B cell (primary cell): ENCODE data around the gene CASKIN1. TPM values are rescaled to one million over a fixed set of nuclear protein-coding genes. Genes with fewer than 3 reads are reported as not detected.

Source experiments
- ATAC-seq: fragments of 200-7000 bp; cut with Tn5 transposase; one replicate; pipeline ENCODE4 v1.10.0; 2021; ENCODE audit warnings: low read depth, mild to moderate bottlenecking, moderate number of reproducible peaks, moderate library complexity
- CTCF ChIA-PET: fragments of 350-600 bp; sonication (Branson Sonifier 250); formaldehyde crosslinking; loops from one replicate; lab custom pipeline; 2021; ENCODE audit warnings: antibody characterized with exemption, inconsistent platforms; lab: Charles Lee
- POLR2A ChIA-PET: fragments of 350-600 bp; sonication (Branson Sonifier 250); formaldehyde crosslinking; loops from one replicate; lab custom pipeline; 2021; ENCODE audit warnings: antibody characterized with exemption; lab: Charles Lee
- DNase-seq: peaks from one replicate; pipeline ENCODE4 v3.0.0; 2013
- H2AFZ ChIP-seq: 2 replicates; pipeline ENCODE4 v1.6.1; 2012; ENCODE audit warnings: mild to moderate bottlenecking, low read depth, low read length; ENCODE audit not compliant: insufficient read depth, poor library complexity, severe bottlenecking
- H3K27ac ChIP-seq, 2 donors: 1 replicate in 1 of 2; 2 replicates in 1 of 2; pipeline ENCODE4 v1.5.1; 2012 to 2013; ENCODE audit warnings: low read length in 2 of 2, mild to moderate bottlenecking in 2 of 2, moderate library complexity in 1 of 2
- H3K27me3 ChIP-seq, 4 experiments: fragments of 200-600 bp in 1 of 4; sonication (generic) in 1 of 4; replicated peaks in 1 of 4; 1 replicate in 2 of 4; 2 replicates in 2 of 4; pipeline versions ENCODE4 v1.6.1 to v1.7.0; 2013 to 2016; ENCODE audit warnings: low read length in 3 of 4, mild to moderate bottlenecking in 2 of 4, mixed read lengths in 1 of 4, moderate library complexity in 1 of 4; ENCODE audit not compliant: insufficient read depth in 4 of 4, control insufficient read depth in 3 of 4; ENCODE audit errors: control extremely low read depth in 1 of 4
- H3K36me3 ChIP-seq, 2 experiments: replicated peaks in 1 of 2; 1 replicate in 1 of 2; 2 replicates in 1 of 2; pipeline versions ENCODE4 v1.6.1 to v1.7.1; 2013; ENCODE audit warnings: low read length in 1 of 2; ENCODE audit not compliant: insufficient read depth in 2 of 2, control insufficient read depth in 1 of 2; ENCODE audit errors: control extremely low read depth in 1 of 2, extremely low read depth in 1 of 2
- H3K4me1 ChIP-seq, 2 donors: fragments of 200-600 bp in 1 of 2; sonication (generic) in 1 of 2; 1 replicate in 1 of 2; 2 replicates in 1 of 2; pipeline versions ENCODE4 v1.5.1 to v1.6.1; 2013 to 2017; ENCODE audit warnings: low read length in 2 of 2; ENCODE audit not compliant: control insufficient read depth in 2 of 2, insufficient read depth in 2 of 2
- H3K4me2 ChIP-seq: replicated peaks from 2 replicates; pipeline ENCODE3; 2012; ENCODE audit warnings: mild to moderate bottlenecking, low read depth, low read length; ENCODE audit not compliant: poor library complexity, severe bottlenecking
- H3K4me3 ChIP-seq, 5 experiments: fragments of 200-600 bp in 1 of 5; sonication (generic) in 1 of 5; 1 replicate in 3 of 5; 2 replicates in 2 of 5; pipeline versions ENCODE4 v1.5.1 to v1.7.0; 2011 to 2016; ENCODE audit warnings: low read length in 4 of 5, mild to moderate bottlenecking in 4 of 5, low read depth in 2 of 5, control low read depth in 1 of 5, moderate library complexity in 1 of 5; ENCODE audit not compliant: insufficient read depth in 1 of 5; ENCODE audit errors: control extremely low read depth in 1 of 5, extremely low read depth in 1 of 5
- H3K79me2 ChIP-seq: fragments of 200-600 bp; sonication (generic); one replicate; pipeline ENCODE4 v1.6.0; 2016; ENCODE audit warnings: low read length; ENCODE audit not compliant: control insufficient read depth, insufficient read depth
- H3K9ac ChIP-seq: fragments of 200-600 bp; sonication (generic); 2 replicates; pipeline ENCODE4 v1.6.1; 2017; ENCODE audit warnings: mild to moderate bottlenecking, low read length, moderate library complexity
- H3K9me3 ChIP-seq, 3 donors: one replicate each; pipeline versions ENCODE4 v1.6.1 to v1.7.1; 2013; ENCODE audit warnings: low read length in 2 of 3; ENCODE audit not compliant: control insufficient read depth in 2 of 3, insufficient read depth in 1 of 3; ENCODE audit errors: control extremely low read depth in 1 of 3
- H4K20me1 ChIP-seq: 2 replicates; pipeline ENCODE4 v1.6.0; 2012; ENCODE audit warnings: mild to moderate bottlenecking, low read length; ENCODE audit not compliant: insufficient read depth, control insufficient read depth, poor library complexity, severe bottlenecking
- H3K27ac Mint-ChIP-seq: one replicate; pipeline ENCODE4 v1.8.0; 2021; ENCODE audit warnings: mixed read lengths
- H3K27me3 Mint-ChIP-seq: one replicate; pipeline ENCODE4 v1.8.0; 2021; ENCODE audit warnings: mixed read lengths
- H3K4me1 Mint-ChIP-seq: one replicate; pipeline ENCODE4 v1.8.0; 2021; ENCODE audit warnings: mixed read lengths
- H3K4me3 Mint-ChIP-seq: one replicate; pipeline ENCODE4 v1.8.0; 2021; ENCODE audit warnings: mixed read lengths
- H3K9me3 Mint-ChIP-seq: one replicate; pipeline ENCODE4 v1.8.0; 2022; ENCODE audit warnings: mixed read lengths; ENCODE audit not compliant: insufficient read depth
- CTCF ChIP-seq: fragments of 200-600 bp; IDR thresholded peaks from one replicate; pipeline ENCODE4 v1.8.0; 2022; ENCODE audit warnings: antibody characterized with exemption, mild to moderate bottlenecking
- EZH2 ChIP-seq: IDR thresholded peaks from 2 replicates; pipeline ENCODE4 v1.6.1; 2012; ENCODE audit warnings: borderline replicate concordance, low read depth, mild to moderate bottlenecking, moderate library complexity, low read length; ENCODE audit not compliant: insufficient read depth, poor library complexity, severe bottlenecking
- WGBS: methylation state at CpG from one replicate; pipeline ENCODE4 v1.1.5; 2013; ENCODE audit warnings: missing lambda C conversion rate; ENCODE audit not compliant: insufficient coverage; 5-methylcytosine and 5-hydroxymethylcytosine counted together
- intact Hi-C: fragments of 100-400 bp; cut with micrococcal nuclease; formaldehyde crosslinking; loops from one replicate; pipeline ENCODE4 v1.10.0; 2022
- polyA plus RNA-seq: library from polyadenylated mRNA; depleted of rRNA; stranded (reverse); fragments of >200 nt; gene quantifications from 2 replicates; pipeline ENCODE4 v1.2.3, GENCODE V29; 2012
- total RNA-seq, 2 donors: library from RNA; stranded (reverse); fragments of 120-200 nt in 1 of 2; gene quantifications; 1 replicate in 1 of 2; 2 replicates in 1 of 2; pipeline versions ENCODE4 v1.2.3 to v1.2.4, GENCODE V29; 2013 to 2022

Gene CASKIN1
- total and polyA plus RNA-seq, 2 donors (not counting 1 experiment from before 2014, with no cell fraction given), result 0.01 TPM; not detected in 1

GRCh38 chr16:2177101-2177500 lies 19.3 kb downstream of the CASKIN1 start:
- H3K27ac ChIP-seq, result no peak overlapping the region
- ChIA-PET CTCF (no interaction called here), POLR2A (no interaction called here)
- H3K36me3 ChIP-seq, result peaks cover 0 to 28% of the 10 kb centered on the region in 2 experiments
- H3K9me3 ChIP-seq, result no peaks in the 10 kb centered on the region
- no peak for ATAC-seq
- intact Hi-C loops, result no loop called here
- H3K79me2 ChIP-seq, result no peaks in the 10 kb centered on the region
- H3K4me1 ChIP-seq, result no peaks in the 10 kb centered on the region
- Mint-ChIP-seq H3K9me3 (no peaks in the 10 kb centered on the region), H3K4me3 (no peak overlapping the region), H3K4me1 (no peaks in the 10 kb centered on the region), H3K27me3 (no peaks in the 10 kb centered on the region), H3K27ac (no peak overlapping the region)
- H4K20me1 ChIP-seq, result no peaks in the 10 kb centered on the region
- H2AFZ ChIP-seq, result no peak overlapping the region
- DNase-seq, result no peak
- no peak overlapping the region for H3K9ac ChIP-seq
- H3K4me2 ChIP-seq, result no peak overlapping the region
- H3K27me3 ChIP-seq, result no peaks in the 10 kb centered on the region
- TF ChIP-seq EZH2, result no peak
- TF ChIP-seq CTCF, result no peak
- 96% methylated on average over 18 of the region's 18 CpGs for WGBS
- no peak overlapping the region for H3K4me3 ChIP-seq

GRCh38 chr16:2176047-2176446 lies 20.4 kb downstream of the CASKIN1 start:
- Histone ChIP-seq H3K27ac (no peak overlapping the region), H3K9ac (no peak overlapping the region), H3K4me2 (no peak overlapping the region), H3K9me3 (no peaks in the 10 kb centered on the region), H3K36me3 (peaks cover 0 to 28% of the 10 kb centered on the region in 2 experiments), H3K4me3 (no peak overlapping the region), H3K4me1 (no peaks in the 10 kb centered on the region), H2AFZ (no peak overlapping the region), H3K27me3 (no peaks in the 10 kb centered on the region), H3K79me2 (peaks cover 6% of the 10 kb centered on the region), H4K20me1 (no peaks in the 10 kb centered on the region)
- no peak overlapping the region for H3K27ac Mint-ChIP-seq
- no peak for DNase-seq
- H3K4me3 Mint-ChIP-seq, result no peak overlapping the region
- intact Hi-C loops, result no loop called here
- no peak for TF ChIP-seq CTCF
- no peak for TF ChIP-seq EZH2
- no peak for ATAC-seq
- H3K27me3 Mint-ChIP-seq, result no peaks in the 10 kb centered on the region
- POLR2A ChIA-PET, result no interaction called here
- over 99% methylated on average over 23 of the region's 23 CpGs for WGBS
- CTCF ChIA-PET, result no interaction called here
- H3K9me3 Mint-ChIP-seq, result no peaks in the 10 kb centered on the region
- no peaks in the 10 kb centered on the region for H3K4me1 Mint-ChIP-seq
